HCEC 1CT (cell line): ENCODE measurements around the gene OTOG.

Experiments
- DNase-seq: peaks from one replicate; pipeline ENCODE4 v3.0.0-alpha.2; 2017

The OTOG gene

GRCh38 chr11:17653611-17654010 lies 106.6 kb downstream of the OTOG start:
- no peak for DNase-seq

- no peak for DNase-seq
These were observed 108.6 kb downstream of the OTOG start for GRCh38 chr11:17655682-17656081.

DNA sequence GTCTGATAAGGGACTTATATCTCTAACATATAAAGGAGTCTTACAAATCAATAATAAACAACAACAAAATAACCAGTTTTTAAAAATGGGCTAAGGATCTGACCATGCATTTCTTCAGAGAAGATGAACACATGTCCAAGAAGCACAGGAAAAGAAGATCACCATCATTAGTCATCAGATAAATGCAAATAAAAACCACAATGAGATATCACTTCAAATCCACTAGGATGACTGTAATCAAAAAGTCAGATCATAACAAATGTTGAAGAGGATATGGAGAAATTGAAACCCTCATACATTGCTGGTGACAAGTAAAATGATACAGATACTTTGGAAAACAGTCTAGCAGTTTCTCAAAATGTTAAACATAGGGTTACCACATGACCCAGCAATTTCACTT lies 111.2 kb downstream of the OTOG start:
- DNase-seq, result peak; percentile 7

GRCh38 chr11:17668166-17668565 lies 121.1 kb downstream of the OTOG start:
- no peak for DNase-seq

GRCh38 chr11:17672469-17672868 lies 125.4 kb downstream of the OTOG start:
- no peak for DNase-seq

GRCh38 chr11:17673951-17674350 lies 126.9 kb downstream of the OTOG start:
- DNase-seq, result no peak

- no peak for DNase-seq
These were observed 135.8 kb downstream of the OTOG start for GRCh38 chr11:17682848-17683247.

- DNase-seq, result peak; percentile 77
These were observed 136.5 kb downstream of the OTOG start for GRCh38 chr11:17683377-17684161.

DNA sequence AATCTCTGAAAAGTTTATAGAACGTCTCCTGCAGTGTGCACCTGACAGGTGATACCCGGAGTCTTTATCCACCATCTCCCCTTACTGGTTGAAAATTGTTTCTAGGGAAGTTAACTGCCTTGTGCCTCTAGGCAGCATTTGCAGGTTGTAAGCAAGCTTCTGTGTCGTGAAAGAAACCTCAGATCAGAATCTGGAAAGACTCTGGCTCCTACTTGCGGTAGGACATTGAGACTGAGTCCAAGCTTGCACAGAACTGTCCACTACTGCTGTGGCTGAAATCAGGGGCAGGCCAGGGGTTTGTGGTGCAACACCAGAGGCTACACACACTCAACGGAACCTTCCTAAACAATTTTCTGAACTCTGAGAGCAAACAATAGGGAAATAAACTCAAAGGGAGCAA lies 137.5 kb downstream of the OTOG start:
- DNase-seq, result no peak

- no peak for DNase-seq
These were observed 139.3 kb downstream of the OTOG start for GRCh38 chr11:17686231-17686980.

- no peak for DNase-seq
These were observed 141.0 kb downstream of the OTOG start for GRCh38 chr11:17687946-17688670.

DNA sequence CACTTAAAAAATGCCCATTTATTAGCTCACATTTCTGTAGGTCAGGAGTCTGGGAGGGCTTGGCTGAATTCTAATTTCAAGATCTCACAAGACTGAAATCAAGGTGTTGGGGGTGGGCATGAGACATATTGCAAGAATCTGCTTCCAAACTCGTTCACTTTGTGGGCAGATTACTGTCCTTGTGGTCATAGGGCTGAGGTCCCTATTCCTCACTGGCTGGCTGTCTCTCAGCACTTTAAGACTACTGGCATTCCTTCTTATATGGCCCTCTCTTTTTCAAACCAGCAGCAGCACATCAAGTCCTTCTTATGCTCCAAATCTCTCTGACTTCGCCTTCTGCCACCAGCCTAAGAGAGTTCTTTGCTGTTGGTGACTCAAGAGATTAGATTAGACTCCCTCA lies 144.5 kb downstream of the OTOG start:
- DNase-seq, result no peak

DNA sequence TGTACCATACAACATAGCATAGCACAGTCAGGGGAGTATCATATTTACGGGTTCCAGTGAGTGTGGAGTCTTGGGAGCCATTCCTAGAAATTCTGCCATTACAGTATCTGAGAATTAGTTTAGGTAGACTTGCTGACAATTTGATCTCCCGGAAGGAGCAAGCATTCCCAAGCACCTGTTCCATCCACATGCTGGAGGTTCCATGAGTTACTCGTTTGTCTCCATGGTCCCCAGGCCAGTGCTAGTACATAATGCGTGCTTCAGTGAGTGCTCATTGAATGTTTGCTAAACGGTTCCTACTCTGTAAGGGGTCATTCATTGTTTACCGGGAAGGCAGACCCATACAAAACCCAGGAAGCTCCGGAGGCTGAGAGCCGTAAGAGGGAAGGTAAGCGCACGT lies 144.9 kb downstream of the OTOG start:
- DNase-seq, result no peak

DNA sequence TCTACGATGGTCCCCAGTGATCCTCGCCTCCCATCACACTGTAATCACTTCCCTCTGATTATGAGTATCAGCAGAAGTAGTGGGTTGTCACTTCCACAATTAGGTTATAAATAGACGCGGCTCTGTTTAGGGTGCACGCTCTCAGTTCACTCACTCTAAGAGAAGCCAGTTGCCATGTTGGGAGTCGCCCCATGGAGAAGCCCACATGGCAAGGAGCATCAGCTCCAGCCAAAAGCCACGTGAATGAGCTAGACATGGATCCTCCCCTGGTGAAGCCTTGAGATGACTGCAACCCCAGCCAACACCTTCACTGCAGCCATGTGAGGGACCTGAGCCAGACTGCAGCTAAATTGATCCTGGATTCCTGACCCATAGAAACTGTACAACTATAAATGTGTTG lies 145.9 kb downstream of the OTOG start:
- no peak for DNase-seq

GRCh38 chr11:17693531-17693930 lies 146.5 kb downstream of the OTOG start:
- no peak for DNase-seq

DNA sequence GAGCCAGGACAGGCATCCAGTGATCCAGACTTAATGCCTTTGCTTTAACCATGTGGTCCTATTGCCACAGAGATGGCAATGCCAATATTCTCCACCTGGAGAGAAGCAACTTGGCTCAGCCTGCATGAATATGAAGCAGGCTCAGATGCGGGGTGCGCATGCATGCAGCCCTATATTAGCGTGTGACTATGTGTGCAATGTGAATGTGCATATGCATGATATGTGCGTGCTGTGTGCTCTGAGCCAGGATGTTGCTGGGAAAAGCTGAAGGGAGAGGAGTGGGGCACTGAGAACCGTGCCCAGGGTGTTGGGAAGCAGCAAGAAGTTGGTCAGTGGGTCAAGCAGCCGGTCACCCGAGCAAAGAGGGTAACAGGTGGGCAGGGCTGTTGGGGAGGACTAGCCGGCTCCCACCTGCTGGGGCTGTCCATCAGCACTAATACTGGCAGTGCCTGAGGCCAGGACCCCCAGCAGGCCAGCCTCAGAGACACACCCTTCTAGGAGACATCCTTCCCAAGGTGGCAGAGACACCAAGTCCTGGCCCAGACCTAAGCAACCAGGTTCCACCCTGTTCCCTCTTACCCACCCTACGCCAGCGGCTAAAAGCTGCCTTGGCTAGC lies 147.5 kb downstream of the OTOG start:
- no peak for DNase-seq

DNA sequence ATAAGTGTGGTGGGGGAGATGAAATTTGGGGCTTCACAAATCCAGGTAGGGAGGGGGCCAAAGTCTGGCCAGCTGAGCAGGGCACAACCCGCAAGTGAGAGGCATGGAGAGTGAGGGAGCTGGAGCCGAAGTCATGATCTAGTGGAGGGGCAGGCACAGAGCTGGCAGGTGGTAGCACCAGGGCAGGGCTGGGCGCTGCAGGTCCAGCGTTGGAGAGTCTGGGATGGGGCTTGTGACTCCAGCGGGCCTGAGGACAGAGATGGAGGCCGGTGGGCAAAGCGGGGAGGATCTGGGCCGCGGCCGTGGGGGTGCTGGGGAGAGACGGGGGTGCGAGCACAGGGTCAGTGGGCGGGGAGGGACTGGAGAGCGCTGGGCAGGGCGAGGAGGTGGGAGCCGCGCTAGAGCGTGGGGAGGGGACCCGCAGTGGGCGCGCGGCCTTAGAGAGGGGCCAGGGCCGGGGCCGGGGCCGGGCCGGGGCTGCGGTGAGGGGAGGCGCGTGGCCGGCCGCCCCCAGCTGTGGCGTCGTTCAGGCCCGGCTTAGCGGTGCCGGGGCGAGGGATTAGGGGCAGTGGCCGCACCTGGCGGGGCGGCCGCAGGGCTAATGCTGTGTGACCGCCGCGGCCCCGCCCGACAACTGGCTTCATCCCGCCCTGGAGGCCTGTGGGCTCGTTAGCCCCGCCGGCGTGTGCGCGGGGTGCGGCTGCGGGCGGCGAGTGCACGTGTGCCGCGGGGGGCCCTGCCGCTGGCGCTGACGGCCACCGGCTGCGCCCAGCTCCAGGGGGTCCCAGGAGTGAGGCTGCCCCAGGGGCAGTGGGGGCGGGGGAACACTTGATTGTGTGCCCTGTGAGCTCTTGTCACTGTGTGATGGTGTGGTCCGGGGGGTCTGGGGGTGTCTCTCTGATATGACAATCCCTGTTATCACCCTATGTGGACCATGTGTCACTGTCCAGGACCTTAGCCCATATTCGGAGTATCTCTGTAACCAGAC lies 148.7 kb downstream of the OTOG start:
- no peak for DNase-seq

DNA sequence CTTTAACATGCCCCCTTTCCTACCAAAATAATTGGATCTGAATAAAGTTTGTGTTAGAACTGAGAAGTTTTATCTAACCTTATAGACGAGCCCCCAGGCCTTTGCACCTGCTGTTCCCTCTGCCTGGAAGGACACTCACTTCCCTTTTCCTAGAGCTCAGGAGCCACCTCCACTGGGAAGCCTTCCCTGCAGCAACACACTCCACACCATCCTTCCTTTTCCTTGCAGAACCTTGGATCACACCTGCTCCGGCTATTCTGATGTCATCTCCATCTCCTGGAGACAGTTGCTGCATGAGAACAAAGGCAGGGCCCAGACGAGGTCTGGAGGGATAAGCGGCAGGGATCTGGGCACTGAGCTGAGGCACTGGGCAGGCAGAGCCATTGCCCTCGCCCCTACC lies 149.7 kb downstream of the OTOG start:
- no peak for DNase-seq
